ENCODE data around the gene PTGR3. TPM values are rescaled to one million over a fixed set of nuclear protein-coding genes. Genes with fewer than 3 reads are reported as not detected.
A peak's percentile ranks its signal among the peaks of the same experiment; 100 is the strongest.

Gene PTGR3
- total and polyA plus RNA-seq, 9 donors: 15.4 to 55.7 (median 30.5) TPM

DNA sequence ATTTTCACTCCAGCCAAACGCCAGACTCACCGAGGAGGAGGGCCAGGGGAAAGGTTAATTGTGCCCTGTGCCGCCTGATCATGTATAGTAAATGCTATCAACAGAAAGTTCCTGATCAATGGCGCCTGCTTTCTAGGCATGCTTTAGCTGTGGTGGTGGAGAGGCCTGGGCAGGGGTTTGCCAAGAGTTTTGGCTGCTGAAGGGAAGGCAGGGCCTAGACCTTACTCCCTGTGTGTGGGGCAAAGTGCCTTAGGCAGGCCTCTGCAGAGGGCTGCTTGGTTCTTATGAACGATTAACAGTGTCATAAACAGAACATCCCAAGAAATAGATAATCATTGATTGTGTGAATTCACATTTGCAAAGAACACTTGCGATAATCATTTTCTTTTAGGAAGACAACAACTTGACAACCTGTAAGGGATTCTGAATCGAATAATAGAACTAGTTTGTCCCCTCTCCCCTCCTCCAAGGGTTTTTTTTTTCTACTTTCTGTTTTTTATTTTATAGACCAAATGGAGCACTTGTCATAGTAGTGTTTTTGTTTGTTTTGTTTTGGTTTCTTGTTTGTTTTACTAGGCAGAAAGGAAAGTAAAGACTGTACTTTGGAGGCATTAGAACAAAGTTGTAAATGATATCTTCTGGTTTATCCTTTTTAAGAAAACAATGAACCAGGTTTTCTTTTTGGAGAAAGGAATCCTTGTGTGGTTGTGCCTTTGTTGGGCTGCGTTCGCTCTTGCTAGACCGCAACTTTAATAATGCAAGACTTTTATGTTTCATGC is 8.2 kb upstream of the PTGR3 start:
- intact Hi-C loops (cut with DNase I): no loop called here
- Histone ChIP-seq H3K36me3 (no peaks in the 10 kb centered on the region), H3K4me3 (no peak overlapping the region), H3K9me3 (no peaks in the 10 kb centered on the region), H3K27ac (peak overlapping the region in 1 of 2 donors; percentile 68), H3K27me3 (no peaks in the 10 kb centered on the region), H3K4me1 (ENCODE audit: insufficient read depth) (peaks cover 19% of the 10 kb centered on the region)
- WGBS, 3 donors: 46 to 77% (median 56%) methylated on average over 10 of the region's 10 CpGs
- no peak for DNase-seq
- TF ChIP-seq EP300 (IDR thresholded peaks at IDR 0.05) (no peak), POLR2A (IDR thresholded peaks at IDR 0.05) (no peak)
- TF ChIP-seq, protein P1, sequence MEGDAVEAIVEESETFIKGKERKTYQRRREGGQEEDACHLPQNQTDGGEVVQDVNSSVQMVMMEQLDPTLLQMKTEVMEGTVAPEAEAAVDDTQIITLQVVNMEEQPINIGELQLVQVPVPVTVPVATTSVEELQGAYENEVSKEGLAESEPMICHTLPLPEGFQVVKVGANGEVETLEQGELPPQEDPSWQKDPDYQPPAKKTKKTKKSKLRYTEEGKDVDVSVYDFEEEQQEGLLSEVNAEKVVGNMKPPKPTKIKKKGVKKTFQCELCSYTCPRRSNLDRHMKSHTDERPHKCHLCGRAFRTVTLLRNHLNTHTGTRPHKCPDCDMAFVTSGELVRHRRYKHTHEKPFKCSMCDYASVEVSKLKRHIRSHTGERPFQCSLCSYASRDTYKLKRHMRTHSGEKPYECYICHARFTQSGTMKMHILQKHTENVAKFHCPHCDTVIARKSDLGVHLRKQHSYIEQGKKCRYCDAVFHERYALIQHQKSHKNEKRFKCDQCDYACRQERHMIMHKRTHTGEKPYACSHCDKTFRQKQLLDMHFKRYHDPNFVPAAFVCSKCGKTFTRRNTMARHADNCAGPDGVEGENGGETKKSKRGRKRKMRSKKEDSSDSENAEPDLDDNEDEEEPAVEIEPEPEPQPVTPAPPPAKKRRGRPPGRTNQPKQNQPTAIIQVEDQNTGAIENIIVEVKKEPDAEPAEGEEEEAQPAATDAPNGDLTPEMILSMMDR (IDR thresholded peaks at IDR 0.05): no peak

DNA sequence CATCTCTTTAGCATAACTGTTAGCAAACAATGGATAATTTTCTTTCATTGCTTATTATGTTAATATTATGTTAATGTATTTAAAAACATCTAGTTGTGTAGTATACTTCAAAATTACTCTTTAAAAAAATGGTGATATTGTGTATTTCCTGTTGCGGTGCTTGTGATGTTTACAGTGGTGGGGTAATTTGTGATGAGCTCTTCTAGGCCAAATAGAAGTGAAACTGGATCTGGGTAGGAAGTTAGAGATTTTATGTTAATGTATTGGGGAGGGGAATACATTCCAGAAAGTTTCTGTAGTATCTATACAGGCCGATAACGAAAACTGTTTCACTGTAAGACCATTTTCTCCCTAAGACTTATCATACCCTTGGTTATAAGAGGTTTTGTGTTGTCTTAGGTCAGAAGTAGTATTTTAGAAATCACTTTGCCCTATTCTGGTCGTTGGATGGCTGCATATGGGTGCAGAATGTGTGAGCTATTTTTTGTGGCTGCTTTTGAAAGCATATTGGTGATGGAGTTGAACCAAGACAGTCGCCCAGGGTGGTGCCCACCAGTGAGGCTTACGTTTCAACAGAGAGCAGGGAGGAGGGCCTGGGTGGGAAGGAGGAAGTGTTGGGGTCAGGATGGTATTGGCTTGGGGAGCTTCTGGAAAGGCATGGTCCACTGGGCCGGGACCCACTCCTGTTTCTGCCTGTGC is 7.4 kb upstream of the PTGR3 start:
- Histone ChIP-seq H3K4me1 (ENCODE audit: insufficient read depth) (peaks cover 19% of the 10 kb centered on the region), H3K27me3 (no peaks in the 10 kb centered on the region), H3K27ac (peak overlapping the region in 1 of 2 donors; percentile 68), H3K36me3 (no peaks in the 10 kb centered on the region), H3K4me3 (no peak overlapping the region), H3K9me3 (no peaks in the 10 kb centered on the region)
- no peak for DNase-seq
- 26 to 61% (median 32%) methylated on average over 7 of the region's 7 CpGs for WGBS, 3 donors
- TF ChIP-seq POLR2A (IDR thresholded peaks at IDR 0.05): no peak
- no peak for TF ChIP-seq EP300 (IDR thresholded peaks at IDR 0.05)
- TF ChIP-seq, protein P1 (IDR thresholded peaks at IDR 0.05): no peak
- intact Hi-C loops (cut with DNase I): no loop called here

GRCh38 chr18:75215663-75216062 is 6.7 kb upstream of the PTGR3 start:
- intact Hi-C loops (cut with DNase I): no loop called here
- no peak for DNase-seq
- no peaks in the 10 kb centered on the region for H3K36me3 ChIP-seq
- no peak overlapping the region for H3K4me3 ChIP-seq
- H3K4me1 ChIP-seq (ENCODE audit: insufficient read depth): peaks cover 19% of the 10 kb centered on the region
- H3K27ac ChIP-seq: peak overlapping the region in 1 of 2 donors; percentile 68
- no peaks in the 10 kb centered on the region for H3K27me3 ChIP-seq
- no peaks in the 10 kb centered on the region for H3K9me3 ChIP-seq
- TF ChIP-seq, protein P1 (IDR thresholded peaks at IDR 0.05): no peak
- no peak for TF ChIP-seq EP300 (IDR thresholded peaks at IDR 0.05)
- TF ChIP-seq POLR2A (IDR thresholded peaks at IDR 0.05): no peak
- 58 to 75% (median 63%) methylated on average over 4 of the region's 4 CpGs for WGBS, 3 donors

DNA sequence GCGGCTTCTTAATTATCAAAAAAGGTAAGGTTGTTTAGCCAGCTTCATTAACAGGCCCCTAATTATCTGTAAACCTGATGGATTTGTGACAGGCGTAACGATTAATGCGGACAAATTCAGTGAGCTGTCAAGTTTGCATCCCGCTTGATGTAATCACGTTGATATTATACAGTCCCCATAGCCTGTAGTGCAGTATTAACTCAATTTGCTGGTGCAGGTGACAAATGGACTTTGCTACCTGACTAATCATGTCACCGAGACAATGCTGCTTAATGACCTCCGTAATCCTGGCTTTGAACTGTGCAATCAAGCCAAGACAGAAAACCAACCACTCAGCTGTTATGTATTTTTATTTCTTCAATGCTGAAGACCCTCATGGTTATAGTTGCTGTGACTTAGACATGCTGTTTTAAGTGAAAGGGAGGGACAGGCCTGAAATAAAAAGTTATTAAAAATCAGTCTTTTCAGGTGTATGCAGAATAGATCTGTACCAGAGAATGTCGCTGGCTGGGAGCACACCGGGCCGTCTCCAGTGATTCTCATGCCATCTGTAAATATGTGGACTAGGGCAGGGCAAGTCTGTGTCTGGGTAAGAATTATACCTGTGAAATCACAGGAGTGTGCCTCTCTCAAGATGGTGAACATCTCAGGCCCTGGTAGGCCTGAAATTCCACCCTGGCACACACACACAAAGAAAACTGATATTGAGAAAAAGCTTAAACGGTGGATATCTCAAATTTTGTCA is 6.0 kb upstream of the PTGR3 start:
- WGBS, 3 donors: 51 to 81% (median 61%) methylated on average over 12 of the region's 12 CpGs
- peak overlapping the region; percentile 16 to 68 for H3K27ac ChIP-seq

More for the DNA sequence above, 6.0 kb upstream of the PTGR3 start:
- H3K27me3 ChIP-seq: no peaks in the 10 kb centered on the region
- TF ChIP-seq POLR2A (IDR thresholded peaks at IDR 0.05) (no peak), EP300 (IDR thresholded peaks at IDR 0.05) (no peak)
- TF ChIP-seq, protein P1 (IDR thresholded peaks at IDR 0.05): no peak
- H3K4me1 ChIP-seq (ENCODE audit: insufficient read depth): peaks cover 19% of the 10 kb centered on the region
- no peaks in the 10 kb centered on the region for H3K36me3 ChIP-seq
- H3K9me3 ChIP-seq: no peaks in the 10 kb centered on the region
- no peak for DNase-seq
- no peak overlapping the region for H3K4me3 ChIP-seq
- intact Hi-C loops (cut with DNase I): loop anchor here in 2 of 4 donors (5.0 kb wide), 2 partner anchors 32 to 37 kb away; no protein-coding TSS in a partner anchor
